AG04450 (cell line): ENCODE results near the gene MAPRE2. TPM values are rescaled to one million over a fixed set of nuclear protein-coding genes. Genes with fewer than 3 reads are reported as not detected.

ENCODE experiments used
- CTCF ChIA-PET: fragments of 300-600, 350-600 bp; formaldehyde crosslinking; extraction: SDS; loops from one replicate; lab custom pipeline; 2022; ENCODE audit warnings: antibody characterized with exemption, inconsistent platforms; lab: Charles Lee
- POLR2A ChIA-PET: fragments of 350-600 bp; formaldehyde crosslinking; extraction: SDS; loops from one replicate; lab custom pipeline; 2021; ENCODE audit warnings: antibody characterized with exemption, inconsistent platforms; lab: Yijun Ruan, JAX
- DNase-seq: peaks from one replicate; pipeline ENCODE4 v3.0.0-alpha.2; 2011; ENCODE audit warnings: low read depth, low spot score
- H3K27ac ChIP-seq: one replicate; pipeline ENCODE4 v1.5.1; 2012; ENCODE audit warnings: low read depth, low read length, control low read depth
- H3K27me3 ChIP-seq: one replicate; pipeline ENCODE4 v1.6.0; 2012; ENCODE audit warnings: low read length; ENCODE audit not compliant: control insufficient read depth, insufficient read depth
- H3K4me3 ChIP-seq: 2 replicates; pipeline ENCODE4 v1.5.1; 2011; ENCODE audit warnings: mild to moderate bottlenecking, low read depth, low read length, control low read depth
- H3K9me3 ChIP-seq: 2 replicates; pipeline ENCODE4 v1.5.1; 2012; ENCODE audit warnings: low read length; ENCODE audit not compliant: control insufficient read depth, insufficient read depth
- CTCF ChIP-seq: IDR thresholded peaks from 2 replicates; pipeline ENCODE4 v1.5.1; 2011; ENCODE audit warnings: low read depth, low read length, control low read depth, inconsistent platforms
- polyA plus RNA-seq: library from polyadenylated mRNA; depleted of rRNA; stranded (reverse); fragments of >200 nt; gene quantifications from 2 replicates; pipeline ENCODE4 v1.2.3, GENCODE V29; 2011

MAPRE2 gene
- polyA plus RNA-seq, 1 experiment: 48.8 TPM

- peak; percentile 42 for DNase-seq
- ChIA-PET CTCF (no interaction called here), POLR2A (no interaction called here)
- H3K4me3 ChIP-seq: no peak overlapping the region
- no peak for TF ChIP-seq CTCF
- no peak overlapping the region for H3K27ac ChIP-seq
- no peaks in the 10 kb centered on the region for H3K9me3 ChIP-seq
- no peaks in the 10 kb centered on the region for H3K27me3 ChIP-seq
Measured at GRCh38 chr18:35076135-35076924, 35.1 kb downstream of the MAPRE2 start.

- DNase-seq: no peak
- Histone ChIP-seq H3K4me3 (no peak overlapping the region), H3K27ac (no peak overlapping the region), H3K9me3 (no peaks in the 10 kb centered on the region), H3K27me3 (no peaks in the 10 kb centered on the region)
- ChIA-PET POLR2A (no interaction called here), CTCF (no interaction called here)
- no peak for TF ChIP-seq CTCF
Measured at GRCh38 chr18:35077937-35078336, 36.7 kb downstream of the MAPRE2 start.

- DNase-seq: no peak
- H3K27me3 ChIP-seq: no peaks in the 10 kb centered on the region
- no peak overlapping the region for H3K4me3 ChIP-seq
- no peak overlapping the region for H3K27ac ChIP-seq
- ChIA-PET POLR2A (interaction anchor here (0.7 kb wide), 1 partner anchor 16 kb away, joined by 3 read pairs; no protein-coding TSS in a partner anchor), CTCF (no interaction called here)
- no peaks in the 10 kb centered on the region for H3K9me3 ChIP-seq
- TF ChIP-seq CTCF: no peak
Measured at GRCh38 chr18:35080058-35080457, 38.8 kb downstream of the MAPRE2 start.

- DNase-seq: no peak
- Histone ChIP-seq H3K27me3 (no peaks in the 10 kb centered on the region), H3K9me3 (no peaks in the 10 kb centered on the region), H3K4me3 (no peak overlapping the region), H3K27ac (no peak overlapping the region)
- ChIA-PET CTCF (no interaction called here), POLR2A (no interaction called here)
- TF ChIP-seq CTCF: no peak
Measured at GRCh38 chr18:35083174-35083712, 42.0 kb downstream of the MAPRE2 start.
